ENCODE measurements around the gene TMEM167A.

Gene TMEM167A

DNA sequence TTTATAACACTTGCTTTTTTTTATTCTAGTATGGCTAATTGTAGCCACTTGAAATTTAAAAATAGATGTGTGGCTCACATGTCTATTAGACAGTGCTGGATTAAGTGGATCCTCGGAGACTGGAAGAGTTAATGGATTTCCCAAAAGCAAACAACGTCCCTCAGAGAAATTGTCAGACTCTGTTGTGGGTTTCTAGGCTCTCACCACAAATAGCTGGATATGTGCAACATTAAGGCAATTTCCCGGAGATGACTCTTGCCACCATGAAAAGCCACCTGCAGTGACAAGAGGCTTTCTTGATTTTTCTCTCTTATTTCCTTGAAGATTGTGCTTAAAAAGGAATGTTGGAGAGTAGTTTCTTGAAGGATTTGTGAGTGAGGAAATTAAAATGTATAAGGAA lies 43.2 kb downstream of the TMEM167A start:
- DNase-seq = no peak

DNA sequence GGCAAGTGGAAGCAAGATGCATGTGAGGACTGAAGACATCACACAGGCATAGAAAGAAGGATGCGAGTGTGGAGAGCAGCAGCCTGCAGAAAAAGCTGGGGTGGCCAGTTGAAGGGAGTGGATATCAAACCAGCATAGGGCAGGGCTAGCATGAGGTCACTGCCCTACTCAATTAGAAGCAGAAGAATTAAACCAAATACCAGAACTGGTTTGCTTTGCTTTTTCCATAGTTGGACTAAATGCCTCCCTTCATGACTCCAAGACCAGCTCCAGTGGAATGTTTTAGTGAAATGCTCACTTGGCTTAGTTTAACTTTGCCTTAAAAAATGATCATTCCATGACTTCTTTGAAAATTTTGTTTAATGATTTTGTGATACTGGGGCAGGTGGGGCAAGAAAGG lies 45.8 kb downstream of the TMEM167A start:
- DNase-seq = no peak

DNA sequence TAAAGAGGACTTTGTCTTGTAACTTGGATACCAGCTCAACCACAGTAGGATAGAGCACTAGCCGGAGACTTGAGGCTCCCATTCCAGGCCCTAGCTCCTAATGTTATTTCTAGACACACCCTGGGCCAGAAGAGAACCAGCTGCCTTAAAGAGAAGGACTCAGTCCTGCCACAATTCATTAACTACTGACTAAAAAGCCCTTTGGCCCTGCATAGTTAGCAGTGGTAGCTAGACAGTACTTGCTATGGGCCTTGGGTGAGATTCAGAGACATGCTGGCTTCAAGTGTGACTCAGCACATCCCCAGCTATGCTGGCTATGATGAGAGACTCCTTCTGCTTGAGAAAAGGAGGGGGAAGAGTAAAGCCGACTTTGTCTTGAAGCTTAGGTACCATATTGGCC lies 47.3 kb downstream of the TMEM167A start:
- DNase-seq = no peak

DNA sequence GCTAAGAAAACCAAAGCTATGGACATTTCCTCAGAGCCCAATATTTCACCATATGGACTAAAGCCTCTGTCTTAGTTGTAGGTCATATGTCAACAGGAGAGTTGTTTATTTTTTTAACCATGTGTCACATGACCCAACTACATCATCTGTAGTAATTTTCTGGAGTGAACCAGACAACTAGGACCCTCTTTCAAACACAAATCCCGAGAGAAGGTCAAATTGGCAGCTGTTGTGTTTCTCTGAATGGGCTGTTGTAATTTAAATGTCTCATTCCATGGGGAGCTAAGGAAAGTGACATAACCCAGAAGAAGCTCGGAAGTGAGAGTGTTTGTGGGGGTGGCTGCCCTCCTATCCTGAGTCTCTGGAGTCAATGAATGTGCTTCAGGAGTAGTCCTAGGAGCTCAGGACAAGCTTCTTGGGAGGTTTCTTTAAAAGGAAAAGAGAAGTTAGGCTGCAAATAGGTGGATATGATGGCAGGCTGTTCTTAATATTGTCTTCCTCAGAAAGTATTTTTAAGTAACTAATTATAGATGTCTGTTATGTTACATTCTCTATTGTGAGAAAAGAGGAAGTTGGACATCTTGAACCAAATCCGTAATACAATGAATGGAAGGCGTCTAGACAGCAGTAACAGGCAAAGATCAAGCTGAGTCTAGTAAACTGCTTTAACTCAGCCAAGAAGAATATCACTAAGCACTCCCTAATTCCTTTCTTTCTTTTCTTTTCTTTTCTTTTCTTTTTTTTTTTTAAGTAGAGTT lies 50.1 kb downstream of the TMEM167A start:
- DNase-seq = no peak

DNA sequence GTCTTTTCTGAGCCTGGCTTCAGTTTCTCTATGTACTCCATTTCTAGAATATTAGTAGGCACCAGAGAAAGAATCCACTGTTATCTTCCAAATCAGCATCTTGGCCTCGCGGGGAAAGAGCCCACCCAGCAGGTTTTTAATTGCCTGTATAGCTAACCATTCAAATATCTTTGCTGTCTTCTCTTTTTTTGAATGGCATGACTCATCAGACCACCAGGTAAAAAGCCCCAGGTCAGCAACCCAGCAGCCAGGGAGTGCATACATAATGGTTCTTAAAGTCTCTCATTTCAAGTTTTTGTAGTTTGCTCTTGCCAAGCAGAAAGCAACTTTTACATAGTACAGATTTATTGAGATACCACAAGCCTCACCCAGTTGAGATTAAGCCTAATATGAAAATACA lies 50.7 kb downstream of the TMEM167A start:
- no peak for DNase-seq

DNA sequence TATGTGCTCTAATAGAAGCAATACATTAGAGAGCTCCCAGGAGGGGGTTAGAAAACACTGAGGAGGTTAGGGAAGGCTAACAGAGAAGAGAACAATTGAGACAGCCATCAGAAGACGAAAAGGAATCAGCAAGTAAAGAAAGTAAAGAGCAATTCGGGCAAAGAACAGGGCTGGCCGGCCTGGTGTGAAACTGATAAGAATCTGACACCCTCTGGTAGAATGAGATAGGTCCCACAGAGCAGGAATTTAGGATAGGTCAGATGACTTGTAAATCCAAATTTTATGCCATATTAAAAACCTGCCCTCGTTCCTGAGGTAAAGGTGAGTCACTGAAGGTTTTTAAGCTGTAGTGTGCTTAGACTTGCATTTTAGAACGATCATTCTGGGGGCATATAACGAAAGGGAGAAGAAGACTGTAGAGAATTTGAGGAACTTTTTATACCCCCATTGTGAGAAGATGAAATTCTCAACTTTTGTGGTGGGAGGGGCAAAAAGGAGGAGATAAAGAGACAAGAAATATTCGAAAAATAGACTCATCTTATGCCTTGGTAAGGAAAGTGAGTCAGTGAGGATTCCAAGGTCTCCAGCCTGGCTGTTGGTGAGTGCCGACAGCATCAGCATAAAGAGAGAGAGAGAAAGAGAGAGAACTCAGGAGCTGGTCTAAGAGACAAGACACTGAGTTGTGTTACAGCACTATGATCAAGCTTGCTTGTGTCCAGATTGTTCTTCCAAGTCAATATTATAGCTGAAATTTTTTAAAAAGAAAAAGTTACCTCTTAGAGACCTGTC lies 51.3 kb downstream of the TMEM167A start:
- no peak for DNase-seq

DNA sequence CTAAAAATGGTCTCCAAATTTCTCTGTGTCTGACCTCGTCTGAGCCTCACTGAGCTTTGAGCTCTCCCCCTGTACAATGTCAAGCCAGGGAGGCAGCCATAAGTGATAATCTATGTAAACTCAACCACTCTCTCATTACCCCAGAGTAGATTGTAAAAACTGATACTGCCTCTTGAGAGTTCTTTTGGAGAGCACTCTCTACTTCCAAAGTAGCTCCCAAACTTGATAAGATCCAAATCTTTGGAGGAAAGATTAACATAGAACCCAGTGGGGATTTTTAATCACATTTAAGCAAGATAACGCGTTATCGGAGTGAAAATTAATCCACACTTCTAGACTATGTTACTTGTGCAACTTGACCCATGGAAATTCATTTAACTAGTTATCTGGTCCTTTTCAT lies 54.9 kb downstream of the TMEM167A start:
- DNase-seq = no peak

DNA sequence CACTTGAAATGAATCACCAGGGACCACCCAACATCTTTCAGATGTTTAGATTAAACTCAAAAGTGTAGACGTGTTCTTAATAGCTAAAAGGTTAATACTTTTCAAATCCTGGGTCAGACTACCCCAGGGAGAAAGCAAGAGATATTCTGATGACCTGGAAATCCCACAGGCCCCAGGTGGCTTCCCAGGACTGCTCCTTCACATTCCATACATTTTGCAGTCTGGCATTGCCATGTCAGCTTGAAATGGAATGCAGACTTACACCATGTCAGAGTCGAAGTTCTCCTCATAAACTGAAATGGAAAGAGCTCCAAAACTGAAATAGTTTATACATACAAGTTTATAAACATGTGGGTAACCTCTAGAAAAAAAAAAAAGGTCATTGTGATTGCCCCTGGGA lies 61.5 kb downstream of the TMEM167A start:
- DNase-seq = no peak

DNA sequence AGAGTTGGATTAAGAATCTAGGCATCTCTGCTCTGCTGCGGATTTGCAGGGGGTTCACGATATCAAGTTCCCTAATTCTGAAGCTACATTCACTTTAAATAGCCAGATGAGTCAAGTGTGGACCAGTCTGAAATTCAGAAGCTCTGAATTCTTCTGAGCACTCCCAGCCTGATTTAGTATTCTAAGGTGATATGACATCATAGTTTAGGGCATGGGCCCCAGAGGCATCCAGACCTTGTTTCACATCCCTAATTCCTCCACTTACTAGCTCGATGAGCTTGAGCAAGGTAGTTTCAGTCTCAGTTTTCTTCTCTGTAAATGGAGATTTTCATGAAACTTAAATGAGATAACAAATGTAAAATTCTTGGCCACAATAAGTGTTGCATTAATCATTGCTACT lies 65.2 kb downstream of the TMEM167A start:
- DNase-seq = no peak

DNA sequence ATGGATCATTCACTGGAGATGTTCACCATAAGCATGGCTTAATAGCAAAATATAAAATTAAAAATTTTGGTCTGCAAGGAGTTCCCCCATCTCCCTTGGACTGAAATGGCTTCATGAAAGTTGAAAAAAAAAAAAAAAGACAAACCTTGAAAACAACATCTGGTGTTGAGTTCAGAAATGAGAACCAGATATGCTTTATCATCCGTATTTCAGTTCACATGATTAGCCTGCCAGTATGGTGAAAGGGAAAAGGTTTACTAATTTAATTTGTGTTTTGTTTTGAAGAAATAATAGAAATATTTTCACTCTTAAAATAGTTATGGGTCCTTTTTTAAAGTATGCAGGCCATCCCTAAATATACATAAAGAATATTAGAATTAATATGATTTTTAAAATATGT lies 67.8 kb downstream of the TMEM167A start:
- no peak for DNase-seq

DNA sequence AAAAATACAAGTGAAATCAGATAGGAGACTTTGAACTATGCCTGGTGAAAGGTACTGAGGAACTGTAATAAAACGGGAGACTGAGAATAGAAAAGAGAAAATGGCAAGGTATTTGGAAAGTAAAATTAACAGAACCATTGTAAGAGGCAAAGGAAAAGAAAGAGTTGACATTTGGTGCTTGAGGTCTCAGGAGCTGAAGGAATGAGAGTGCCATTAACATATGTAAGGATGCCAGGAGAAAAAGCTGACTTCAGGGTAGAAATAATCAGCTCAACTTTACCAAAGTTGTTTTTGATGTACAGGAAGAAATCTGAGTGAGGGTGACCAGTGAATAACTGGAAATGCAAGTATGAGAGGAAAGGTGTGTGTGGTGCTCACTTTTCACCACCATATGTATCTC lies 69.4 kb downstream of the TMEM167A start:
- no peak for DNase-seq

DNA sequence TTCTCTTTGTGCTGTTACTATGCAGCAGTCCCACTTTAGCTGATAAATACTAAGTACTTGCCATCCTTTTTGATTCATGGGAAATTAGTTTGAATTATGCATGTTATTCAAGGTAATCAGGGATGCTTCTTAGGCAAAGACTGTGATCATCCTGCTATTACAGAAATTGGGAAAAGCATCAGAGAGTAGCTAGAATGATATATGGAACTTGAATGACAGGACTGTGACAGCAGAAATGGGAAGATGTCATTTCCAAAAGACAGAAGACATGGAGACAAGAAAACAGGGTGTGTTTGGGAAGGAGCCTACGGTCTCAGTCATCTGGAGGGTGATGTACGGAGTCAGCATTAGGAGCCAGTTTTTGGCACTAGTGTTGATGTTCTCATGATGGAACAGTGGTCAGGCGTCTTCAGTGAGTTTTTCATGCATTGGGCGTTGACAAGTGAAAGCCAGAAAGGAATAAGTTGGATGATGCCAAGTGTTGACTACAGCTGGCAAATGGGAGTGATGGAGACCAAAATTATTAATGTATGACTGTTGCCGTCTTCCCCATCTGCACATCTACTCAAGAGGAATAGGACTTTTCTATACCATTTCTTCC lies 70.4 kb downstream of the TMEM167A start:
- no peak for DNase-seq

DNA sequence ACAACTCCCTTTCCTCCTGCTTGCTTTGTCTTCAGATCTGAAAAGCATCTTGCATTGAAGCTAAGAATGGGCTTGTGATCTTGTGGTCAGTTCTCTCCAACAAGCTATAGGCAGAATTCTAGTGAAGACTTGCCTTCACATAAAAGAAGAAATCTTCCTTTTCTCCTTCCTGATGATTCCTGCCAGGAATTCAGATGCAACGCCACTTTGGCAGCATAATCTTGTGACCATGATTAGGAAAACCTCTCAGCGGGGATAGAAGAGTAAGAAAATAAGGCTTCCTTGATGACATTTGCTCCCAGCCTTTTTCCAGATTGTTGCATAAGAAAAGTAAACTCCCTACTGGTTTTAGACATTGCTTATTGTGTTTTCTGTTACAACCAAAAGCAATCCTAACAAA lies 73.4 kb downstream of the TMEM167A start:
- DNase-seq = no peak
